NCI-H2107 treated with DMSO at 0.1 percent for 48 hours (cell line): Measurements from ENCODE around the gene SMTNL1.

Source experiments
- DNase-seq: peaks from one replicate; lab custom pipeline; 2025; ENCODE audit not compliant: unreplicated experiment; lab: John Stamatoyannopoulos, UW

The SMTNL1 gene

GRCh38 chr11:57543593-57543992 is 6.2 kb downstream of the SMTNL1 start:
- no peak for DNase-seq

GRCh38 chr11:57544566-57544965 is 7.2 kb downstream of the SMTNL1 start:
- DNase-seq, result no peak

GRCh38 chr11:57545883-57546282 is 8.5 kb downstream of the SMTNL1 start:
- DNase-seq, result no peak

- no peak for DNase-seq
Measured at GRCh38 chr11:57546451-57546850, 9.1 kb downstream of the SMTNL1 start.

- no peak for DNase-seq
Measured at GRCh38 chr11:57546869-57547475, 9.6 kb downstream of the SMTNL1 start.

- DNase-seq, result no peak
Measured at GRCh38 chr11:57547854-57548377, 10.5 kb downstream of the SMTNL1 start.

- DNase-seq, result no peak
Measured at GRCh38 chr11:57549983-57550382, 12.6 kb downstream of the SMTNL1 start.

- DNase-seq, result no peak
Measured at GRCh38 chr11:57551941-57552340, 14.5 kb downstream of the SMTNL1 start.

GRCh38 chr11:57552479-57552878 is 15.1 kb downstream of the SMTNL1 start:
- DNase-seq, result no peak

GRCh38 chr11:57555393-57555792 is 18.0 kb downstream of the SMTNL1 start:
- DNase-seq, result no peak

- DNase-seq, result no peak
Measured at GRCh38 chr11:57556041-57556440, 18.6 kb downstream of the SMTNL1 start.

GRCh38 chr11:57560146-57560545 is 22.8 kb downstream of the SMTNL1 start:
- DNase-seq, result no peak

GRCh38 chr11:57562596-57562995 is 25.2 kb downstream of the SMTNL1 start:
- no peak for DNase-seq

GRCh38 chr11:57566005-57566904 is 28.9 kb downstream of the SMTNL1 start:
- peak; percentile 78 for DNase-seq

GRCh38 chr11:57566905-57567514 is 29.6 kb downstream of the SMTNL1 start:
- no peak for DNase-seq

GRCh38 chr11:57567515-57568329 is 30.3 kb downstream of the SMTNL1 start, which contains the start of gene UBE2L6:
Gene UBE2L6 (minus strand): TSS chr11:57567672. CDS start chr11:57567611, 61 bp downstream.
- DNase-seq, result peak; percentile 62

GRCh38 chr11:57568330-57568766 is 31.0 kb downstream of the SMTNL1 start:
- no peak for DNase-seq

GRCh38 chr11:57571606-57572005 is 34.2 kb downstream of the SMTNL1 start:
- DNase-seq, result no peak

- DNase-seq, result no peak
Measured at GRCh38 chr11:57574061-57574460, 36.7 kb downstream of the SMTNL1 start.

GRCh38 chr11:57584341-57584740 is 46.9 kb downstream of the SMTNL1 start:
- DNase-seq, result no peak

- no peak for DNase-seq
Measured at GRCh38 chr11:57585301-57585700, 47.9 kb downstream of the SMTNL1 start.
